Measurements from ENCODE around the gene ARHGAP8.

The ARHGAP8 gene

GRCh38 chr22:44752285-44753188 is at the start of gene ARHGAP8:
ARHGAP8 (plus strand) TSS chr22:44752575; CDS start chr22:44786528, 33,953 bp downstream.
- peak; percentile 31 for DNase-seq

GRCh38 chr22:44703255-44703870 is 49.0 kb upstream of the ARHGAP8 start:
- DNase-seq: no peak

- DNase-seq: no peak
Measured at GRCh38 chr22:44704159-44705021, 48.0 kb upstream of the ARHGAP8 start.

- no peak for DNase-seq
Measured at GRCh38 chr22:44705022-44705297, 47.4 kb upstream of the ARHGAP8 start.

- DNase-seq: no peak
Measured at GRCh38 chr22:44706488-44706887, 45.9 kb upstream of the ARHGAP8 start.

- DNase-seq: no peak
Measured at GRCh38 chr22:44707178-44707577, 45.2 kb upstream of the ARHGAP8 start.

- no peak for DNase-seq
Measured at GRCh38 chr22:44707752-44708151, 44.6 kb upstream of the ARHGAP8 start.

- DNase-seq: peak; percentile 32
Measured at GRCh38 chr22:44709881-44710392, 42.4 kb upstream of the ARHGAP8 start.

- DNase-seq: peak; percentile 40
Measured at GRCh38 chr22:44710474-44711240, 41.7 kb upstream of the ARHGAP8 start.

- no peak for DNase-seq
Measured at GRCh38 chr22:44711241-44711560, 41.2 kb upstream of the ARHGAP8 start.

GRCh38 chr22:44711690-44712555 is 40.5 kb upstream of the ARHGAP8 start:
- no peak for DNase-seq

GRCh38 chr22:44712962-44713361 is 39.4 kb upstream of the ARHGAP8 start:
- no peak for DNase-seq

- DNase-seq: no peak
Measured at GRCh38 chr22:44714703-44715350, 37.5 kb upstream of the ARHGAP8 start.

GRCh38 chr22:44718418-44718817 is 34.0 kb upstream of the ARHGAP8 start:
- no peak for DNase-seq

- DNase-seq: no peak
Measured at GRCh38 chr22:44719586-44720368, 32.6 kb upstream of the ARHGAP8 start.

GRCh38 chr22:44721213-44721612 is 31.2 kb upstream of the ARHGAP8 start:
- no peak for DNase-seq

- DNase-seq: no peak
Measured at GRCh38 chr22:44722611-44723010, 29.8 kb upstream of the ARHGAP8 start.

- no peak for DNase-seq
Measured at GRCh38 chr22:44723801-44724200, 28.6 kb upstream of the ARHGAP8 start.

GRCh38 chr22:44724416-44724815 is 28.0 kb upstream of the ARHGAP8 start:
- no peak for DNase-seq

GRCh38 chr22:44724859-44725258 is 27.5 kb upstream of the ARHGAP8 start:
- DNase-seq: no peak

Measured in activated T-cell treated with anti-CD3 and anti-CD28 coated beads, Interleukin-2, amount 50 U/mL, for 1 hour (primary cell).